HG02870 (cell line): Measurements from ENCODE around the gene MASP2.
"Not testable (repeated sequence)": the region's sequence is repeated elsewhere in the genome, so short reads cannot be mapped to it uniquely, and the experiment has no call there.

ENCODE experiments used
- ATAC-seq: cut with Tn5 transposase; IDR thresholded peaks from one replicate; pipeline ENCODE4 v1.9.1; 2021; ENCODE audit warnings: mild to moderate bottlenecking, moderate library complexity; ENCODE audit not compliant: unreplicated experiment

MASP2 gene

GRCh38 chr1:10992004-10992403, 55.0 kb downstream of the MASP2 start:
- ATAC-seq = not testable (repeated sequence)

- ATAC-seq = no peak
Measured at GRCh38 chr1:10990828-10991227, 56.2 kb downstream of the MASP2 start.

GRCh38 chr1:10989920-10990516, 57.0 kb downstream of the MASP2 start:
- not testable (repeated sequence) for ATAC-seq

GRCh38 chr1:10989095-10989494, 57.9 kb downstream of the MASP2 start:
- no peak for ATAC-seq

GRCh38 chr1:10987840-10988417, 59.1 kb downstream of the MASP2 start:
- ATAC-seq = no peak

GRCh38 chr1:10986525-10986890, 60.5 kb downstream of the MASP2 start:
- ATAC-seq = no peak

GRCh38 chr1:10980841-10981727, 66.0 kb downstream of the MASP2 start:
- no peak for ATAC-seq

GRCh38 chr1:10980094-10980577, 66.9 kb downstream of the MASP2 start:
- ATAC-seq = no peak

GRCh38 chr1:10979483-10979920, 67.5 kb downstream of the MASP2 start:
- ATAC-seq = no peak

- ATAC-seq = no peak
Measured at GRCh38 chr1:10978719-10979118, 68.3 kb downstream of the MASP2 start.
